ENCODE measurements around the gene GPATCH4. TPM values are rescaled to one million over a fixed set of nuclear protein-coding genes. Genes with fewer than 3 reads are reported as not detected.

Gene GPATCH4
- polyA plus RNA-seq, 4 donors = 8.9 to 31.0 (median 16.8) TPM

- H3K36me3 ChIP-seq (ENCODE audit: control insufficient read depth in 3 of 3, insufficient read depth in 2 of 3, low read depth in 1 of 3, low read length in 3 of 3) = peaks cover 0 to 3% (median 0%) of the 10 kb centered on the region in 3 donors
Observed at GRCh38 chr1:156574039-156574633, 27.1 kb downstream of the GPATCH4 start.

GRCh38 chr1:156572663-156573018 is 28.6 kb downstream of the GPATCH4 start:
- FAIRE-seq (no peak), DNase-seq (no peak)
- Histone ChIP-seq H3K36me3 (ENCODE audit: control insufficient read depth in 3 of 3, insufficient read depth in 2 of 3, low read depth in 1 of 3, low read length in 3 of 3) (peaks cover 0 to 3% (median 0%) of the 10 kb centered on the region in 3 donors), H3K4me1 (ENCODE audit: control insufficient read depth in 3 of 3, insufficient read depth in 2 of 3, low read depth in 1 of 3, low read length in 2 of 3) (peaks cover 0 to 20% (median 0%) of the 10 kb centered on the region in 3 donors), H3K27me3 (ENCODE audit: control insufficient read depth in 3 of 3, insufficient read depth in 3 of 3, low read length in 3 of 3) (no peaks in the 10 kb centered on the region), H3K4me3 (ENCODE audit: low read depth in 1 of 3, low read length in 3 of 3) (peak overlapping the region in 1 of 3 donors; percentile 60), H3K27ac (ENCODE audit: low read depth in 1 of 3, low read length in 2 of 3) (no peak overlapping the region), H3K9me3 (ENCODE audit: control insufficient read depth in 2 of 2, insufficient read depth in 1 of 2, low read depth in 1 of 2, low read length in 1 of 2) (no peaks in the 10 kb centered on the region)
- 35 to 45% (median 36%) methylated on average over 10 of the region's 10 CpGs for WGBS, 3 donors

More at GRCh38 chr1:156574039-156574633, 27.1 kb downstream of the GPATCH4 start:
- H3K4me1 ChIP-seq (ENCODE audit: control insufficient read depth in 3 of 3, insufficient read depth in 2 of 3, low read depth in 1 of 3, low read length in 2 of 3) = peaks cover 0 to 20% (median 0%) of the 10 kb centered on the region in 3 donors
- no peak for DNase-seq
- FAIRE-seq = no peak
- H3K4me3 ChIP-seq (ENCODE audit: low read depth in 1 of 3, low read length in 3 of 3) = no peak overlapping the region
- WGBS, 3 donors = 63 to 70% (median 64%) methylated on average over 2 of the region's 2 CpGs
- H3K27me3 ChIP-seq (ENCODE audit: control insufficient read depth in 3 of 3, insufficient read depth in 3 of 3, low read length in 3 of 3) = no peaks in the 10 kb centered on the region
- H3K9me3 ChIP-seq (ENCODE audit: control insufficient read depth in 2 of 2, insufficient read depth in 1 of 2, low read depth in 1 of 2, low read length in 1 of 2) = no peaks in the 10 kb centered on the region
- no peak overlapping the region for H3K27ac ChIP-seq (ENCODE audit: low read depth in 1 of 3, low read length in 2 of 3)

- DNase-seq = peak; percentile 93 to 94
- Histone ChIP-seq H3K9me3 (ENCODE audit: control insufficient read depth in 2 of 2, insufficient read depth in 1 of 2, low read depth in 1 of 2, low read length in 1 of 2) (no peaks in the 10 kb centered on the region), H3K27me3 (ENCODE audit: control insufficient read depth in 3 of 3, insufficient read depth in 3 of 3, low read length in 3 of 3) (no peaks in the 10 kb centered on the region), H3K36me3 (ENCODE audit: control insufficient read depth in 3 of 3, insufficient read depth in 2 of 3, low read depth in 1 of 3, low read length in 3 of 3) (peaks cover 0 to 3% (median 0%) of the 10 kb centered on the region in 3 donors), H3K27ac (ENCODE audit: low read depth in 1 of 3, low read length in 2 of 3) (peak within 1 kb of the TSS; percentile 56 to 86 (median 82)), H3K4me1 (ENCODE audit: control insufficient read depth in 3 of 3, insufficient read depth in 2 of 3, low read depth in 1 of 3, low read length in 2 of 3) (peaks cover 0 to 20% (median 0%) of the 10 kb centered on the region in 3 donors), H3K4me3 (ENCODE audit: low read depth in 1 of 3, low read length in 3 of 3) (peak within 1 kb of the TSS in 2 of 3 donors; percentile 43 to 60)
- FAIRE-seq = no peak
- 1 to 2% (median 1%) methylated on average over 38 of the region's 38 CpGs for WGBS, 3 donors
Observed at GRCh38 chr1:156571919-156572662, 29.2 kb downstream of the GPATCH4 start, which contains the start of gene IQGAP3. IQGAP3 (minus strand) TSS chr1:156572565; CDS start chr1:156572529, 36 bp downstream.

- FAIRE-seq (no peak), DNase-seq (peak; percentile 90 to 93)
- 7 to 10% (median 9%) methylated on average over 4 of the region's 4 CpGs for WGBS, 3 donors
- no peaks in the 10 kb centered on the region for H3K9me3 ChIP-seq (ENCODE audit: control insufficient read depth in 2 of 2, insufficient read depth in 1 of 2, low read depth in 1 of 2, low read length in 1 of 2)
- H3K27me3 ChIP-seq (ENCODE audit: control insufficient read depth in 3 of 3, insufficient read depth in 3 of 3, low read length in 3 of 3) = no peaks in the 10 kb centered on the region
- H3K4me1 ChIP-seq (ENCODE audit: control insufficient read depth in 3 of 3, insufficient read depth in 2 of 3, low read depth in 1 of 3, low read length in 2 of 3) = peaks cover 0 to 20% (median 0%) of the 10 kb centered on the region in 3 donors
- peaks cover 0 to 3% (median 0%) of the 10 kb centered on the region in 3 donors for H3K36me3 ChIP-seq (ENCODE audit: control insufficient read depth in 3 of 3, insufficient read depth in 2 of 3, low read depth in 1 of 3, low read length in 3 of 3)
- H3K27ac ChIP-seq (ENCODE audit: low read depth in 1 of 3, low read length in 2 of 3) = peak overlapping the region; percentile 56 to 86 (median 82)
- peak overlapping the region in 2 of 3 donors; percentile 43 to 60 for H3K4me3 ChIP-seq (ENCODE audit: low read depth in 1 of 3, low read length in 3 of 3)
Observed at GRCh38 chr1:156571261-156571852, 29.9 kb downstream of the GPATCH4 start.

- Histone ChIP-seq H3K4me3 (ENCODE audit: low read depth in 1 of 3, low read length in 3 of 3) (no peak overlapping the region), H3K27me3 (ENCODE audit: control insufficient read depth in 3 of 3, insufficient read depth in 3 of 3, low read length in 3 of 3) (no peaks in the 10 kb centered on the region), H3K36me3 (ENCODE audit: control insufficient read depth in 3 of 3, insufficient read depth in 2 of 3, low read depth in 1 of 3, low read length in 3 of 3) (peaks cover 0 to 22% (median 0%) of the 10 kb centered on the region in 3 donors), H3K27ac (ENCODE audit: low read depth in 1 of 3, low read length in 2 of 3) (no peak overlapping the region), H3K4me1 (ENCODE audit: control insufficient read depth in 3 of 3, insufficient read depth in 2 of 3, low read depth in 1 of 3, low read length in 2 of 3) (peaks cover 0 to 16% (median 0%) of the 10 kb centered on the region in 3 donors), H3K9me3 (ENCODE audit: control insufficient read depth in 2 of 2, insufficient read depth in 1 of 2, low read depth in 1 of 2, low read length in 1 of 2) (no peaks in the 10 kb centered on the region)
- WGBS, 3 donors = 90 to 96% (median 94%) methylated on average over 4 of the region's 4 CpGs
- no peak for DNase-seq
- no peak for FAIRE-seq
Observed at GRCh38 chr1:156566436-156566835, 34.8 kb downstream of the GPATCH4 start.

GRCh38 chr1:156565519-156565918 is 35.8 kb downstream of the GPATCH4 start:
- H3K27ac ChIP-seq (ENCODE audit: low read depth in 1 of 3, low read length in 2 of 3) = no peak overlapping the region
- H3K36me3 ChIP-seq (ENCODE audit: control insufficient read depth in 3 of 3, insufficient read depth in 2 of 3, low read depth in 1 of 3, low read length in 3 of 3) = peaks cover 0 to 29% (median 0%) of the 10 kb centered on the region in 3 donors
- no peaks in the 10 kb centered on the region for H3K9me3 ChIP-seq (ENCODE audit: control insufficient read depth in 2 of 2, insufficient read depth in 1 of 2, low read depth in 1 of 2, low read length in 1 of 2)
- H3K27me3 ChIP-seq (ENCODE audit: control insufficient read depth in 3 of 3, insufficient read depth in 3 of 3, low read length in 3 of 3) = no peaks in the 10 kb centered on the region
- FAIRE-seq (no peak), DNase-seq (no peak)
- WGBS, 3 donors = 91 to 97% (median 97%) methylated on average over 2 of the region's 2 CpGs
- H3K4me1 ChIP-seq (ENCODE audit: control insufficient read depth in 3 of 3, insufficient read depth in 2 of 3, low read depth in 1 of 3, low read length in 2 of 3) = peaks cover 0 to 7% (median 0%) of the 10 kb centered on the region in 3 donors
- H3K4me3 ChIP-seq (ENCODE audit: low read depth in 1 of 3, low read length in 3 of 3) = no peak overlapping the region

- FAIRE-seq = no peak
- 75 to 80% (median 76%) methylated on average over 5 of the region's 5 CpGs for WGBS, 3 donors
Observed at GRCh38 chr1:156560585-156561163, 40.6 kb downstream of the GPATCH4 start.

GRCh38 chr1:156559797-156560385 is 41.4 kb downstream of the GPATCH4 start:
- no peak for FAIRE-seq
- 70 to 82% (median 82%) methylated on average over 5 of the region's 5 CpGs for WGBS, 3 donors
- Histone ChIP-seq H3K4me3 (ENCODE audit: low read depth in 1 of 3, low read length in 3 of 3) (no peak overlapping the region), H3K27me3 (ENCODE audit: control insufficient read depth in 3 of 3, insufficient read depth in 3 of 3, low read length in 3 of 3) (no peaks in the 10 kb centered on the region), H3K27ac (ENCODE audit: low read depth in 1 of 3, low read length in 2 of 3) (no peak overlapping the region), H3K9me3 (ENCODE audit: control insufficient read depth in 2 of 2, insufficient read depth in 1 of 2, low read depth in 1 of 2, low read length in 1 of 2) (no peaks in the 10 kb centered on the region), H3K4me1 (ENCODE audit: control insufficient read depth in 3 of 3, insufficient read depth in 2 of 3, low read depth in 1 of 3, low read length in 2 of 3) (peaks cover 0 to 3% (median 0%) of the 10 kb centered on the region in 3 donors), H3K36me3 (ENCODE audit: control insufficient read depth in 3 of 3, insufficient read depth in 2 of 3, low read depth in 1 of 3, low read length in 3 of 3) (peaks cover 0 to 47% (median 0%) of the 10 kb centered on the region in 3 donors)
- no peak for DNase-seq

More at GRCh38 chr1:156560585-156561163, 40.6 kb downstream of the GPATCH4 start:
- Histone ChIP-seq H3K36me3 (ENCODE audit: control insufficient read depth in 3 of 3, insufficient read depth in 2 of 3, low read depth in 1 of 3, low read length in 3 of 3) (peaks cover 0 to 47% (median 0%) of the 10 kb centered on the region in 3 donors), H3K4me1 (ENCODE audit: control insufficient read depth in 3 of 3, insufficient read depth in 2 of 3, low read depth in 1 of 3, low read length in 2 of 3) (peaks cover 0 to 3% (median 0%) of the 10 kb centered on the region in 3 donors), H3K27me3 (ENCODE audit: control insufficient read depth in 3 of 3, insufficient read depth in 3 of 3, low read length in 3 of 3) (no peaks in the 10 kb centered on the region), H3K27ac (ENCODE audit: low read depth in 1 of 3, low read length in 2 of 3) (no peak overlapping the region), H3K9me3 (ENCODE audit: control insufficient read depth in 2 of 2, insufficient read depth in 1 of 2, low read depth in 1 of 2, low read length in 1 of 2) (no peaks in the 10 kb centered on the region), H3K4me3 (ENCODE audit: low read depth in 1 of 3, low read length in 3 of 3) (no peak overlapping the region)
- DNase-seq = no peak

All from small intestine (tissue), 7 donors.